AML-193 (cell line): Measurements from ENCODE around the gene FUT7.

Experiments used
- DNase-seq, 2 experiments: peaks; one replicate each; lab custom pipeline; 2025; lab: John Stamatoyannopoulos, UW

FUT7 gene

GRCh38 chr9:137032858-137033257, 970 bp upstream of the FUT7 start:
- DNase-seq, result peak; percentile 92 to 95

GRCh38 chr9:137030538-137031527, 1.1 kb downstream of the FUT7 start:
- DNase-seq, result peak; percentile 87 to 94

GRCh38 chr9:137030006-137030405, 1.9 kb downstream of the FUT7 start:
- DNase-seq, result peak in 1 of 2 experiments; percentile 38

GRCh38 chr9:137029058-137029936, 2.6 kb downstream of the FUT7 start:
- peak; percentile 73 to 78 for DNase-seq

GRCh38 chr9:137028263-137029057, 3.4 kb downstream of the FUT7 start:
- peak; percentile 63 to 67 for DNase-seq

- no peak for DNase-seq
Observed at GRCh38 chr9:137027369-137028262, 4.3 kb downstream of the FUT7 start, which contains the start of gene ABCA2. Gene ABCA2 (minus strand): TSS chr9:137028237. CDS start chr9:137028140, 97 bp downstream.

- DNase-seq, result no peak
Observed at GRCh38 chr9:137026828-137027227, 5.1 kb downstream of the FUT7 start.

GRCh38 chr9:137026384-137026783, 5.5 kb downstream of the FUT7 start:
- no peak for DNase-seq

GRCh38 chr9:137025517-137025966, 6.3 kb downstream of the FUT7 start:
- no peak for DNase-seq

- no peak for DNase-seq
Observed at GRCh38 chr9:137023583-137023991, 8.3 kb downstream of the FUT7 start.

- no peak for DNase-seq
Observed at GRCh38 chr9:137023157-137023556, 8.7 kb downstream of the FUT7 start.

GRCh38 chr9:137022662-137023008, 9.3 kb downstream of the FUT7 start:
- no peak for DNase-seq

- DNase-seq, result peak; percentile 43 to 53
Observed at GRCh38 chr9:137021979-137022661, 9.8 kb downstream of the FUT7 start.

- DNase-seq, result no peak
Observed at GRCh38 chr9:137021568-137021978, 10.3 kb downstream of the FUT7 start.

GRCh38 chr9:137020771-137021567, 10.9 kb downstream of the FUT7 start:
- no peak for DNase-seq

GRCh38 chr9:137019891-137020683, 11.8 kb downstream of the FUT7 start:
- no peak for DNase-seq

GRCh38 chr9:137018761-137019559, 12.9 kb downstream of the FUT7 start:
- no peak for DNase-seq
